Renal cortical epithelial cell (primary cell): ENCODE measurements around the gene TIMM9. TPM values are rescaled to one million over a fixed set of nuclear protein-coding genes. Genes with fewer than 3 reads are reported as not detected.
A peak's percentile ranks its signal among the peaks of the same experiment; 100 is the strongest.
"Not testable (repeated sequence)": the region's sequence is repeated elsewhere in the genome, so short reads cannot be mapped to it uniquely, and the experiment has no call there.

ENCODE experiments used
- DNase-seq: peaks from one replicate; pipeline ENCODE4 v3.0.0-alpha.2; 2011; ENCODE audit warnings: low read depth
- total RNA-seq: library from RNA; depleted of rRNA; stranded (reverse); fragments of >200 nt; gene quantifications from 2 replicates; pipeline ENCODE4 v1.2.3, GENCODE V29; 2014

Gene TIMM9
- total RNA-seq, 1 donor from 2014 or later, result 25.7 TPM

GRCh38 chr14:58398495-58398894 lies 28.8 kb downstream of the TIMM9 start:
- no peak for DNase-seq

GRCh38 chr14:58397156-58397555 lies 30.2 kb downstream of the TIMM9 start:
- no peak for DNase-seq

GRCh38 chr14:58395812-58396788 lies 31.2 kb downstream of the TIMM9 start, which contains the start of gene TOMM20L:
Gene TOMM20L (plus strand): TSS chr14:58395930. CDS start chr14:58395958, 28 bp downstream.
- no peak for DNase-seq

GRCh38 chr14:58395562-58395811 lies 31.8 kb downstream of the TIMM9 start:
- DNase-seq, result no peak

GRCh38 chr14:58390830-58391229 lies 36.5 kb downstream of the TIMM9 start:
- no peak for DNase-seq

GRCh38 chr14:58376791-58377190 lies 50.5 kb downstream of the TIMM9 start:
- no peak for DNase-seq

GRCh38 chr14:58368956-58369355 lies 58.4 kb downstream of the TIMM9 start:
- no peak for DNase-seq

GRCh38 chr14:58367296-58367695 lies 60.0 kb downstream of the TIMM9 start:
- DNase-seq, result no peak

GRCh38 chr14:58364316-58364715 lies 63.0 kb downstream of the TIMM9 start:
- DNase-seq, result no peak

- peak; percentile 59 for DNase-seq
These were observed 64.4 kb downstream of the TIMM9 start for GRCh38 chr14:58362798-58363412.

GRCh38 chr14:58362272-58362671 lies 65.1 kb downstream of the TIMM9 start:
- not testable (repeated sequence) for DNase-seq

Other genes with a start within 250 kb of the TIMM9 start
- 74.3 and 85.4 TPM in 2 replicates for gene ACTR10, start 227.4 kb downstream of the TIMM9 start, total RNA-seq
- gene PSMA3, start 182.7 kb downstream of the TIMM9 start, total RNA-seq, result 136 and 142 TPM in 2 replicates
- 6.4 and 18.6 TPM in 2 replicates for gene ARID4A, start 129.0 kb downstream of the TIMM9 start, total RNA-seq
- not detected in 2 replicates for gene TOMM20L, start 31.6 kb downstream of the TIMM9 start, total RNA-seq
- gene KIAA0586, start 188 bp upstream of the TIMM9 start, total RNA-seq, result 20.8 and 21.1 TPM in 2 replicates
- gene DACT1, start 210.4 kb upstream of the TIMM9 start, total RNA-seq, result 6.9 and 15.5 TPM in 2 replicates